ENCODE data around the gene CFAP251. TPM values are rescaled to one million over a fixed set of nuclear protein-coding genes. Genes with fewer than 3 reads are reported as not detected.
"Not testable (repeated sequence)": the region's sequence is repeated elsewhere in the genome, so short reads cannot be mapped to it uniquely, and the experiment has no call there.

CFAP251 gene
- total RNA-seq, 1 experiment from 2014 or later, result 17.9 TPM

GRCh38 chr12:122040579-122041386 lies 122.4 kb downstream of the CFAP251 start:
- no peak overlapping the region for H3K4me2 ChIP-seq (ENCODE audit: low read depth, low read length, poor library complexity, severe bottlenecking)
- H3K27me3 ChIP-seq (ENCODE audit: low read length), result no peaks in the 10 kb centered on the region
- no peak overlapping the region for H3K4me3 ChIP-seq (ENCODE audit: low read length)
- H2AFZ ChIP-seq (ENCODE audit: low read length), result no peak overlapping the region
- no peaks in the 10 kb centered on the region for H3K9me2 ChIP-seq (replicated peaks; ENCODE audit: insufficient read depth, low read length)
- H3K9me3 ChIP-seq (ENCODE audit: low read length), result no peaks in the 10 kb centered on the region
- no peaks in the 10 kb centered on the region for H3K4me1 ChIP-seq (ENCODE audit: low read length)
- H3K79me2 ChIP-seq (ENCODE audit: low read length), result peaks cover 31% of the 10 kb centered on the region
- peaks cover 7% of the 10 kb centered on the region; the same call in 1 of the 2 replicates for H4K20me1 ChIP-seq (ENCODE audit: insufficient read depth, low read depth, low read length)
- no peak overlapping the region for H3K9ac ChIP-seq (ENCODE audit: low read length)
- DNase-seq, result no peak
- H3K36me3 ChIP-seq (ENCODE audit: insufficient read depth, low read length), result peaks cover 43% of the 10 kb centered on the region
- no peak overlapping the region for H3K27ac ChIP-seq (ENCODE audit: low read length)

- not testable (repeated sequence) for H3K9ac ChIP-seq (ENCODE audit: low read length); H3K4me3 ChIP-seq (ENCODE audit: low read length); H3K9me2 ChIP-seq (replicated peaks; ENCODE audit: insufficient read depth, low read length); H3K27ac ChIP-seq (ENCODE audit: low read length); H3K9me3 ChIP-seq (ENCODE audit: low read length); H3K27me3 ChIP-seq (ENCODE audit: low read length); H4K20me1 ChIP-seq (ENCODE audit: insufficient read depth, low read depth, low read length); H3K4me1 ChIP-seq (ENCODE audit: low read length); H2AFZ ChIP-seq (ENCODE audit: low read length); H3K4me2 ChIP-seq (ENCODE audit: low read depth, low read length, poor library complexity, severe bottlenecking); DNase-seq
- Histone ChIP-seq H3K79me2 (ENCODE audit: low read length) (peaks cover 24% of the 10 kb centered on the region), H3K36me3 (ENCODE audit: insufficient read depth, low read length) (peaks cover 36% of the 10 kb centered on the region; the same call in 1 of the 2 replicates)
These were observed 123.1 kb downstream of the CFAP251 start for GRCh38 chr12:122041458-122041857.

- Histone ChIP-seq H3K4me2 (ENCODE audit: low read depth, low read length, poor library complexity, severe bottlenecking) (no peak overlapping the region), H3K9me3 (ENCODE audit: low read length) (no peaks in the 10 kb centered on the region), H3K9me2 (replicated peaks; ENCODE audit: insufficient read depth, low read length) (no peaks in the 10 kb centered on the region), H3K9ac (ENCODE audit: low read length) (no peak overlapping the region), H4K20me1 (ENCODE audit: insufficient read depth, low read depth, low read length) (peaks cover 4% of the 10 kb centered on the region; the same call in 1 of the 2 replicates), H3K79me2 (ENCODE audit: low read length) (peaks cover 19% of the 10 kb centered on the region), H3K36me3 (ENCODE audit: insufficient read depth, low read length) (peaks cover 32% of the 10 kb centered on the region), H2AFZ (ENCODE audit: low read length) (no peak overlapping the region), H3K4me1 (ENCODE audit: low read length) (no peaks in the 10 kb centered on the region), H3K27me3 (ENCODE audit: low read length) (no peaks in the 10 kb centered on the region), H3K4me3 (ENCODE audit: low read length) (no peak overlapping the region), H3K27ac (ENCODE audit: low read length) (no peak overlapping the region)
- no peak for DNase-seq
These were observed 124.5 kb downstream of the CFAP251 start for GRCh38 chr12:122042910-122043309.

GRCh38 chr12:122043476-122043875 lies 125.1 kb downstream of the CFAP251 start:
- Histone ChIP-seq H3K9me3 (ENCODE audit: low read length) (no peaks in the 10 kb centered on the region), H3K4me3 (ENCODE audit: low read length) (no peak overlapping the region), H3K4me1 (ENCODE audit: low read length) (no peaks in the 10 kb centered on the region), H3K79me2 (ENCODE audit: low read length) (peaks cover 17% of the 10 kb centered on the region), H4K20me1 (ENCODE audit: insufficient read depth, low read depth, low read length) (peaks cover 4% of the 10 kb centered on the region; the same call in 1 of the 2 replicates), H2AFZ (ENCODE audit: low read length) (no peak overlapping the region), H3K27me3 (ENCODE audit: low read length) (no peaks in the 10 kb centered on the region), H3K27ac (ENCODE audit: low read length) (no peak overlapping the region), H3K9me2 (replicated peaks; ENCODE audit: insufficient read depth, low read length) (no peaks in the 10 kb centered on the region), H3K36me3 (ENCODE audit: insufficient read depth, low read length) (peaks cover 30% of the 10 kb centered on the region), H3K9ac (ENCODE audit: low read length) (no peak overlapping the region), H3K4me2 (ENCODE audit: low read depth, low read length, poor library complexity, severe bottlenecking) (no peak overlapping the region)
- no peak for DNase-seq

- peaks cover 4% of the 10 kb centered on the region; the same call in 1 of the 2 replicates for H4K20me1 ChIP-seq (ENCODE audit: insufficient read depth, low read depth, low read length)
- no peaks in the 10 kb centered on the region for H3K9me2 ChIP-seq (replicated peaks; ENCODE audit: insufficient read depth, low read length)
- no peak overlapping the region for H2AFZ ChIP-seq (ENCODE audit: low read length)
- H3K27me3 ChIP-seq (ENCODE audit: low read length), result no peaks in the 10 kb centered on the region
- no peak overlapping the region for H3K9ac ChIP-seq (ENCODE audit: low read length)
- H3K4me2 ChIP-seq (ENCODE audit: low read depth, low read length, poor library complexity, severe bottlenecking), result no peak overlapping the region
- H3K27ac ChIP-seq (ENCODE audit: low read length), result no peak overlapping the region
- H3K79me2 ChIP-seq (ENCODE audit: low read length), result 0 out of 2 replicates have a peak, but pooled peaks cover 10% of the 10 kb centered on the region
- H3K4me3 ChIP-seq (ENCODE audit: low read length), result no peak overlapping the region
- H3K36me3 ChIP-seq (ENCODE audit: insufficient read depth, low read length), result peaks cover 28% of the 10 kb centered on the region
- H3K4me1 ChIP-seq (ENCODE audit: low read length), result no peaks in the 10 kb centered on the region
- DNase-seq, result no peak
- no peaks in the 10 kb centered on the region for H3K9me3 ChIP-seq (ENCODE audit: low read length)
These were observed 126.9 kb downstream of the CFAP251 start for GRCh38 chr12:122045262-122045661.

- Histone ChIP-seq H3K27ac (ENCODE audit: low read length) (no peak overlapping the region), H3K36me3 (ENCODE audit: insufficient read depth, low read length) (peaks cover 21% of the 10 kb centered on the region), H3K27me3 (ENCODE audit: low read length) (no peaks in the 10 kb centered on the region), H4K20me1 (ENCODE audit: insufficient read depth, low read depth, low read length) (no peaks in the 10 kb centered on the region; the same call in 1 of the 2 replicates), H3K9ac (ENCODE audit: low read length) (no peak overlapping the region), H3K4me3 (ENCODE audit: low read length) (no peak overlapping the region), H3K9me3 (ENCODE audit: low read length) (no peaks in the 10 kb centered on the region), H3K9me2 (replicated peaks; ENCODE audit: insufficient read depth, low read length) (no peaks in the 10 kb centered on the region), H3K4me1 (ENCODE audit: low read length) (no peaks in the 10 kb centered on the region), H3K79me2 (ENCODE audit: low read length) (0 out of 2 replicates have a peak, but pooled peaks cover 2% of the 10 kb centered on the region), H3K4me2 (ENCODE audit: low read depth, low read length, poor library complexity, severe bottlenecking) (no peak overlapping the region), H2AFZ (ENCODE audit: low read length) (no peak overlapping the region)
- DNase-seq, result no peak
These were observed 127.8 kb downstream of the CFAP251 start for GRCh38 chr12:122046145-122046544.

- H3K27me3 ChIP-seq (ENCODE audit: low read length), result no peaks in the 10 kb centered on the region
- no peaks in the 10 kb centered on the region for H4K20me1 ChIP-seq (ENCODE audit: insufficient read depth, low read depth, low read length)
- H3K79me2 ChIP-seq (ENCODE audit: low read length), result no peaks in the 10 kb centered on the region
- no peak overlapping the region for H2AFZ ChIP-seq (ENCODE audit: low read length)
- H3K4me3 ChIP-seq (ENCODE audit: low read length), result no peak overlapping the region
- no peaks in the 10 kb centered on the region for H3K4me1 ChIP-seq (ENCODE audit: low read length)
- DNase-seq, result no peak
- no peak overlapping the region for H3K4me2 ChIP-seq (ENCODE audit: low read depth, low read length, poor library complexity, severe bottlenecking)
- no peaks in the 10 kb centered on the region for H3K9me3 ChIP-seq (ENCODE audit: low read length)
- H3K9me2 ChIP-seq (replicated peaks; ENCODE audit: insufficient read depth, low read length), result no peaks in the 10 kb centered on the region
- no peak overlapping the region for H3K9ac ChIP-seq (ENCODE audit: low read length)
- peaks cover 17% of the 10 kb centered on the region for H3K36me3 ChIP-seq (ENCODE audit: insufficient read depth, low read length)
- no peak overlapping the region for H3K27ac ChIP-seq (ENCODE audit: low read length)
These were observed 129.8 kb downstream of the CFAP251 start for GRCh38 chr12:122048151-122048550.

- Histone ChIP-seq H3K79me2 (ENCODE audit: low read length) (0 out of 2 replicates have a peak, but pooled peaks cover 3% of the 10 kb centered on the region), H3K9me3 (ENCODE audit: low read length) (no peaks in the 10 kb centered on the region), H4K20me1 (ENCODE audit: insufficient read depth, low read depth, low read length) (peaks cover 4% of the 10 kb centered on the region; the same call in 1 of the 2 replicates), H3K27me3 (ENCODE audit: low read length) (no peaks in the 10 kb centered on the region), H3K36me3 (ENCODE audit: insufficient read depth, low read length) (peaks cover 21% of the 10 kb centered on the region), H3K4me1 (ENCODE audit: low read length) (no peaks in the 10 kb centered on the region), H2AFZ (ENCODE audit: low read length) (no peak overlapping the region), H3K9me2 (replicated peaks; ENCODE audit: insufficient read depth, low read length) (no peaks in the 10 kb centered on the region), H3K9ac (ENCODE audit: low read length) (no peak overlapping the region), H3K4me3 (ENCODE audit: low read length) (no peak overlapping the region), H3K27ac (ENCODE audit: low read length) (no peak overlapping the region), H3K4me2 (ENCODE audit: low read depth, low read length, poor library complexity, severe bottlenecking) (no peak overlapping the region)
- no peak for DNase-seq
These were observed 131.4 kb downstream of the CFAP251 start for GRCh38 chr12:122049827-122050226.
